K562 (cell line): ENCODE measurements around the gene PDZRN4.

Source experiments
- ATF7 ChIP-seq: fragments of 450-650 bp; IDR thresholded peaks from 2 replicates; pipeline ENCODE4 v1.7.1; 2014; ENCODE audit warnings: mild to moderate bottlenecking, moderate library complexity
- JUND ChIP-seq, 2 experiments: IDR thresholded peaks; 2 replicates in 1 of 2; 3 replicates in 1 of 2; pipeline ENCODE4 v1.6.1; 2011; ENCODE audit warnings: borderline replicate concordance in 2 of 2, low read depth in 2 of 2, low read length in 2 of 2, improper control_type of control experiment in 1 of 2, missing biosample characterization in 1 of 2, missing genetic modification characterization in 1 of 2, missing genetic modification reagents in 1 of 2
- KLF16 ChIP-seq: IDR thresholded peaks from 2 replicates; pipeline ENCODE4 v1.6.1; 2016; ENCODE audit warnings: antibody characterized with exemption
- MLLT1 ChIP-seq, 2 experiments: fragments of 450-650 bp; IDR thresholded peaks; 2 replicates each; pipeline ENCODE4 v1.6.1; 2016
- POLR2A ChIP-seq: fragments of 450-650 bp; conservative IDR thresholded peaks from 2 replicates; pipeline ENCODE4 v1.6.1; 2016
- PPARD ChIP-seq: fragments of 250-450 bp; sonication (Bioruptor Pico); IDR thresholded peaks from 2 replicates; pipeline ENCODE4 v1.8.0; 2022; ENCODE audit warnings: inconsistent platforms, mild to moderate bottlenecking, moderate library complexity
- SMAD3 ChIP-seq: fragments of 450-650 bp; formaldehyde crosslinking; conservative IDR thresholded peaks from 2 replicates; pipeline ENCODE4 v1.4.0; 2020; ENCODE audit warnings: mild to moderate bottlenecking
- ZNF639 ChIP-seq, 2 experiments: fragments of 200-800 bp in 1 of 2; sonication (Bioruptor generic) in 1 of 2; sonication (generic) in 1 of 2; formaldehyde crosslinking in 1 of 2; IDR thresholded peaks in 1 of 2; conservative IDR thresholded peaks in 1 of 2; 2 replicates each; pipeline versions ENCODE4 v1.5.0 to v1.6.1; 2016 to 2020; ENCODE audit warnings: missing compliant biosample characterization in 1 of 2, missing genetic modification characterization in 1 of 2, missing genetic modification reagents in 1 of 2

GRCh38 chr12:41512497-41512896 is 324.4 kb downstream of the PDZRN4 start:
- no peak for TF ChIP-seq ATF7
- TF ChIP-seq ZNF639 (CRISPR knock-in tag; conservative IDR thresholded peaks at IDR 0.05 in 1 of 2, IDR thresholded peaks at IDR 0.05 in 1 of 2), result no peak
- no peak for TF ChIP-seq JUND (IDR thresholded peaks at IDR 0.05; ENCODE audit: borderline replicate concordance, low read depth, low read length)
- no peak for TF ChIP-seq JUND (tag; IDR thresholded peaks at IDR 0.05; ENCODE audit: borderline replicate concordance, low read depth, low read length)
- no peak for TF ChIP-seq SMAD3
- no peak for TF ChIP-seq MLLT1 (IDR thresholded peaks at IDR 0.05)
- no peak for TF ChIP-seq PPARD (CRISPR knock-in tag)
- no peak for TF ChIP-seq POLR2A
- TF ChIP-seq KLF16, result no peak
